ENCODE results near the gene OMG. TPM values are rescaled to one million over a fixed set of nuclear protein-coding genes. Genes with fewer than 3 reads are reported as not detected.

The OMG gene
- polyA plus RNA-seq, 3 donors = 0.83 to 2.2 TPM; not detected in 1

- H3K27me3 Mint-ChIP-seq (ENCODE audit: low read depth in 3 of 3) = no peaks in the 10 kb centered on the region
These were observed 10.6 kb upstream of the OMG start for GRCh38 chr17:31307640-31308039.

GRCh38 chr17:31299624-31300023 is 2.6 kb upstream of the OMG start:
- no peak overlapping the region for H3K27ac Mint-ChIP-seq

More at GRCh38 chr17:31307640-31308039, 10.6 kb upstream of the OMG start:
- Histone ChIP-seq H2AFZ (ENCODE audit: insufficient read depth, low read depth, low read length, poor library complexity, severe bottlenecking) (no peak overlapping the region), H3K27ac (ENCODE audit: low read depth in 1 of 2, low read length in 2 of 2) (peak overlapping the region; percentile 67 to 86), H3K9ac (ENCODE audit: insufficient read depth, low read length, poor library complexity, severe bottlenecking) (peak overlapping the region; percentile 88), H4K20me1 (ENCODE audit: insufficient read depth, low read length) (peaks cover 68% of the 10 kb centered on the region), H3K4me2 (replicated peaks; ENCODE audit: extremely low read depth, low read length, poor library complexity, severe bottlenecking) (peak overlapping the region; percentile 98), H3K9me3 (replicated peaks in 1 of 2; ENCODE audit: control insufficient read depth in 1 of 2, insufficient read depth in 1 of 2, low read length in 2 of 2) (no peaks in the 10 kb centered on the region), H3K36me3 (replicated peaks in 1 of 2; ENCODE audit: control insufficient read depth in 1 of 2, insufficient read depth in 2 of 2, low read length in 2 of 2) (peaks cover 45 to 54% of the 10 kb centered on the region in 2 donors), H3K4me1 (ENCODE audit: control insufficient read depth in 1 of 2, insufficient read depth in 2 of 2, low read length in 2 of 2) (peaks cover 27 to 53% of the 10 kb centered on the region in 2 donors), H3K27me3 (ENCODE audit: control insufficient read depth in 2 of 2, insufficient read depth in 2 of 2, low read length in 2 of 2) (no peaks in the 10 kb centered on the region), H3K4me3 (replicated peaks in 1 of 3; ENCODE audit: low read depth in 2 of 3, low read length in 3 of 3) (peak overlapping the region; percentile 90 to 100 (median 96)), H3K79me2 (ENCODE audit: insufficient read depth, low read length) (peaks cover 100% of the 10 kb centered on the region)
- H3K4me1 Mint-ChIP-seq = peaks cover 51% of the 10 kb centered on the region
- peaks cover 0 to 3% (median 0%) of the 10 kb centered on the region in 7 donors for H3K9me3 Mint-ChIP-seq
- no peak for DNase-seq
- H3K4me3 Mint-ChIP-seq = peak overlapping the region; percentile 95
- no CpG with 5 or more reads among the region's 1 CpG for WGBS (ENCODE audit: insufficient coverage)
- peak overlapping the region in 6 of 7 donors; percentile 32 to 98 (median 92) for H3K27ac Mint-ChIP-seq
- no peak for TF ChIP-seq CTCF (IDR thresholded peaks at IDR 0.05)
- intact Hi-C loops (cut with micrococcal nuclease) = loop anchor here in 1 of 2 donors (10.0 kb wide), 1 partner anchor 483 kb away; the partner anchor contains the start of gene CRLF3
- peaks cover 63 to 66% of the 10 kb centered on the region in 2 donors for H3K36me3 Mint-ChIP-seq

More at GRCh38 chr17:31299624-31300023, 2.6 kb upstream of the OMG start:
- no peaks in the 10 kb centered on the region for H3K9me3 Mint-ChIP-seq
- no peak overlapping the region for H3K4me2 ChIP-seq (replicated peaks; ENCODE audit: extremely low read depth, low read length, poor library complexity, severe bottlenecking)
- peaks cover 20 to 28% of the 10 kb centered on the region in 2 donors for H3K36me3 Mint-ChIP-seq
- H3K9me3 ChIP-seq (replicated peaks in 1 of 2; ENCODE audit: control insufficient read depth in 1 of 2, insufficient read depth in 1 of 2, low read length in 2 of 2) = no peaks in the 10 kb centered on the region
- peaks cover 27% of the 10 kb centered on the region for H3K79me2 ChIP-seq (ENCODE audit: insufficient read depth, low read length)
- TF ChIP-seq CTCF (IDR thresholded peaks at IDR 0.05) = no peak
- no peak overlapping the region for H3K9ac ChIP-seq (ENCODE audit: insufficient read depth, low read length, poor library complexity, severe bottlenecking)
- peaks cover 18 to 21% of the 10 kb centered on the region in 2 donors for H3K36me3 ChIP-seq (replicated peaks in 1 of 2; ENCODE audit: control insufficient read depth in 1 of 2, insufficient read depth in 2 of 2, low read length in 2 of 2)
- H3K4me3 Mint-ChIP-seq = no peak overlapping the region
- peaks cover 4 to 7% of the 10 kb centered on the region in 2 donors for H3K4me1 ChIP-seq (ENCODE audit: control insufficient read depth in 1 of 2, insufficient read depth in 2 of 2, low read length in 2 of 2)
- no peaks in the 10 kb centered on the region for H3K27me3 Mint-ChIP-seq (ENCODE audit: low read depth in 3 of 3)
- H3K4me1 Mint-ChIP-seq = peaks cover 19% of the 10 kb centered on the region
- no peak overlapping the region for H2AFZ ChIP-seq (ENCODE audit: insufficient read depth, low read depth, low read length, poor library complexity, severe bottlenecking)
- H4K20me1 ChIP-seq (ENCODE audit: insufficient read depth, low read length) = peaks cover 46% of the 10 kb centered on the region
- no peak overlapping the region for H3K27ac ChIP-seq (ENCODE audit: low read depth in 1 of 2, low read length in 2 of 2)
- intact Hi-C loops (cut with micrococcal nuclease) = loop anchor here (10.0 kb wide), 2 partner anchors 65 to 475 kb away; partner anchors contain the start of gene CRLF3 (in 1 of the 2)
- H3K4me3 ChIP-seq (replicated peaks in 1 of 3; ENCODE audit: low read depth in 2 of 3, low read length in 3 of 3) = no peak overlapping the region
- H3K27me3 ChIP-seq (ENCODE audit: control insufficient read depth in 2 of 2, insufficient read depth in 2 of 2, low read length in 2 of 2) = no peaks in the 10 kb centered on the region
- DNase-seq = no peak

Data from CD14-positive monocyte (primary cell).